ENCODE data around the gene SERPINA1.
"Not testable (repeated sequence)": the region's sequence is repeated elsewhere in the genome, so short reads cannot be mapped to it uniquely, and the experiment has no call there.

The SERPINA1 gene

DNA sequence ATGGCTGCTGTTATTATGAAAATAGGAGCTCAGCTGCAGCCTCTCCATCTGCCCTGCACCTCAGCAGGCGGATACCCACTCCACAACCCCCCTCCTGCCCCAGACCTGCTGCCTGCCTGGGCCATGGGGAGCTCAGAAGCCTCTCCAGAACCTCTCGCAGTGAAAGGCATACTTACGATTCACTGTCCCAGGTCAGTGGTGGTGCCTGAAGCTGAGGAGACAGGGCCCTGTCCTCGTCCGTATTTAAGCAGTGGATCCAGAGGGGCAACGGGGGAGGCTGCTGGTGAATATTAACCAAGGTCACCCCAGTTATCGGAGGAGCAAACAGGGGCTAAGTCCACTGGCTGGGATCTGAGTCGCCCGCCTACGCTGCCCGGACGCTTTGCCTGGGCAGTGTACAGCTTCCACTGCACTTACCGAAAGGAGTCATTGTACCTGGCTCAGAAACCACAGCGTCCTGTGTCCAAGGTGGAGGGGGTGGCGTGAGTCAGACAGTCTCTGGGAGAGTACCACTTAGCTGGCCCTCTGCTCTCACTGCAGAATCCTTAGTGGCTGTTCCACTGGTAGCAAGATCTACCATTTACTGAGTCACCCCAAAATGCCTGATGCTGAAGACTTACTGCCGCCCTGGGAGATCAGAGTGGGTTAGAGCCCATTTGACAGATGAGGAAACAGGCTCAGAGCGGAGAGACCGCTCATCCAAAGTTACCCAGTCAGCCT, at the start of gene SERPINA1:
Gene SERPINA1 (minus strand): TSS at position 219 of the 720 bp plus-strand sequence. CDS start 5,365 bp downstream, outside the sequence.
- no peak for DNase-seq

DNA sequence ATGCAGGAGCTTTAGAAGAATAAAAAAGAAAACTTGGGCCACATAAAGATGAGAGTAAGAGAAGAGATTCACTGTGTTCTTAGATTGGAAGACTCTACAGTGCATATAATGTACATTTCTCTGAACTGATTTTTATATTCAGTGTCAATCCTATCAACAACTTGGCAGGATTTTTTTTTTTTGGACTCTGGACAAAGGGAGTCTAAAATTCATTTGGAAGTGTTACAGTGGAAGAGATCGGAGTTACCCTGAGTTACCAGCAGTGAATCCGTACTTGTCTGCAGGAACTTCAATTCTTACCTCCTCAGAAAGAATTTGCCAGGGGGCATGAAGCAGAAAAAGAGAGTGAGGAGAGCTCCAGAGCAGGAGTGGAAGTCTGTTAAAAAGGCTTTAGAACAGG, 40.2 kb upstream of the SERPINA1 start:
- no peak for DNase-seq

DNA sequence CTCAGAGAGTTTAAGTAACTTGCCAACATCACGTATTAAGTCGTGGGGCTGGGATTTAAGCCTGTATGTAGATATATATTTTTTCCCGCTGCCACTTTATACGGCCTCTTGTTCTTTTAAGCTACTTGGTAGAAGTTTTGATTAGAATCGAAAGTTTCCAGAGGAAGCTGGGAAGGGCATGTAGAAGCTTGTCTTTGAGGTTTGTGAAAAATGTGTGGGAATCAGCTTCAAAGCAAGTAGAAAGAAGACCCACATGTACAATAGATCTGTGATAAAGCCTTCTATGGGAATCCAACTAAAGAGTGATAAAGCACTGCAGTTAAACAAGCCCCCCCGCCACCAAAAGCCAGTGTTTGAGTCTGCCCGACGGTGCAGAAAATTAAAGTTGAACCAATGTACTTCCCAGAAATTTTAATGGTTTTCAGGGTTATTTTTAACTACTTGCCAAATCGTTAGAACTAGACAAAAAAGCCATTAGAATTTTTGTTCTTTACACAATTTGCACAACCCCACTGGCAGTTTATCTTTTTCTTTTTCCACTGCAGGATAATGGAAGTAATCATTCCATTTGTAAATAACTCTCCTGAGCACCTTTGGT, 38.7 kb upstream of the SERPINA1 start:
- no peak for DNase-seq

DNA sequence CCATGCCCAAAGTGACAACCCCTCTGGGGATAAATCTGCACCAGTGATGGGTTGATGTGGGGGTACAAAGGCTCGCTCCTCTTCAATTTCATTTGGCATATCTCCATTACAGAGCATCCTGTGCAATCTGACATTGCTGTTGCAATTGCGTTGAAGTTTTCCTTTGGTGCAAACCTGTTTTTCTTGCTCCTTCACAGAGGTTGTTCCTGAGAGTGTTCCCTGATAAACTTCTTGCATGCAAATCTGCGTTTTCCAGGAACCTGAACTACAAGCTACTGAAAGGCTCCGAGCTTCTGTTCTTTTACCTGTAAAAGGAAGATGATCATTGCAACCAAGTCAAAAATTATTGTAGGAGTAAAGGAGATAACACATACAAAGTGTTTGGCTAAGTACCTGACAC, 38.1 kb upstream of the SERPINA1 start:
- DNase-seq = no peak

DNA sequence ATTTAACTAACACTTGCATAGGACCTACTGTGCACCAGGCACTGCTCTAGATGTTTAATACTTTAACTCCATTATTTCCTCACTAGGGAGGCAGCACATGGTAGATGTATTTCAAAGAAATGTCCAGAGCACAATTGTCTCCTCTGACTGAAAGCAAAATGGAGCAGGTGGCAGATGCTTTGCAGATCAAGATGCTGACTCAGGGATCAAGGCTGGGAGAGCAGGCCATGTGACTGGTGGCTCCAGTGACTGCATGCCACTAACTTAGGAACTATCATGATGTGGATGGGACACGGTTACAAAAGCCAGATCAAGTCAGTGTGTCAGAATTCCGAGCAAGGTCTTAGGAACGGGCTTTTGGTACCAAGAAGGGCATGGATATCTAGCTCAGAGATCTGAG, 36.0 kb upstream of the SERPINA1 start:
- DNase-seq = no peak

GRCh38 chr14:94423453-94424056, 35.2 kb upstream of the SERPINA1 start:
- DNase-seq = peak in 38 of 56 donors; percentile 3 to 80 (median 18)

DNA sequence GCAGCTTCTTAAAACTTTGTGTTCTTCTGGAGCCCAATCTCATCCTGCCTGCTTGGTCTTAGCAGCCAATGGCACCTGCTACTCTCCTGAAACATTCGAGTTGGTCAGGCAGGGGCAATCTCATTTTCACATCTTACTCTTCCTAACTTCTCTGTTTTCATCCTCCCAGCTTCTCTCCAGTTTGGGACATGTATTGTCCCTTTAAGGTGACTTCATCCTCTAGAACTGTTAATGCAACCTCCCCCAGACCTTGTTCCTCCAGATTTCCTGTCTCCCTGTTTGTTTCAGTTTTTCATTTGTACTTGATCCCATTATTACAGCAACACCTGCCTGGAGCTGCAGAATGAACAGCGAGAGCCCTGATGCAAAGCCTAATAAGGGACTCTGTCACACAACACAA, 32.9 kb upstream of the SERPINA1 start:
- no peak for DNase-seq

DNA sequence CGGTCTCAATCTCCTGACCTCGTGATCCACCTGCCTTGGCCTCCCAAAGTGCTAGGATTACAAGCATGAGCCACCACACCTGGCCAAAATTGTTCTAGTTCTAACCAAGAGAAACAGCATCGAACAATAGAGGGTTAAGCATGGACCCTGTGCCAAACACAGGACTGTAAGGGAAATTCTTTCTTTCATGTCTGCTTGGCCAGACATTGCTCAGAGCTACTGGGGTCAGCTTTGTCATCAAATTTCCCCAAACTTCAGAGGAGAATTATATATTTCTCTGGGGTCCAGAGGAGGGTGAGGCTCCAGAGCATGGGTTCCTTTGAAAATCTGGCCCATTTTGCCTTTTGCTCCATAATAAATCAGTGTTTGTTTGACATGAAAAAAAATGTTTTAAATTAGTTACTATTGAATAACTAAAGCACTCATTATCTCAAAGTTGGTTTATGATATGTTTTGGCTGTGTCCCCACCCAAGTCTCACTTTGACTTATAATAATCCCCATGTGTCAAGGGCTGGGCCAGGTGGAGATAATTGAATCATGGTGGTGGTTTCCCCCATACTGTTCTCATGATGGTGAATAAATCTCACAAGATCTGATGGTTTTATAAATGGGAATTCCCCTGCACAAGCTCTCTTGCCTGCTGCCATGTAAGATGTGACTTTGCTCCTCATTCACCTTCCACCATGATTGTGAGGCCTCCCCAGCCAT, 29.2 kb upstream of the SERPINA1 start:
- not testable (repeated sequence) for DNase-seq

GRCh38 chr14:94412671-94413638, 24.6 kb upstream of the SERPINA1 start:
- no peak for DNase-seq

DNA sequence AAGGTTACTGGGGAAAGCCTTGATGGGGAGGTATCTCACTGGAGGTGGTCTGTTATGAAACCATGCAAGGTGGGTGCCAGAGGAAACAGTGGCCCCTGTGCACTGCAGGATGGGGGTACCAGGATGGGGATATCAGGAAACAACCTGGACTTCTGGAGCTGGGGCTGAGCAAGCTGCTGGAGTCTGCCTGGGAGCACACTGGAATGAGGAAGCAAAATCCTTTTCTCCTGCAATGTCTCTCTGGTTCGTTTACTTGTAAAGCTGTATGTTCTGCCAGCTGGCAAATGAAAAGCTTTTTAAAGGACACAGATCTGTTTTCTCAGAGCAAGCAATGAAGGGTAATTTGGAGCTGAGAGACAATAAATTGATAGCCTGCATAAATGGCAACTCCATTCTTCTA, 23.2 kb upstream of the SERPINA1 start:
- no peak for DNase-seq

GRCh38 chr14:94409430-94409829, 21.0 kb upstream of the SERPINA1 start:
- not testable (repeated sequence) for DNase-seq

DNA sequence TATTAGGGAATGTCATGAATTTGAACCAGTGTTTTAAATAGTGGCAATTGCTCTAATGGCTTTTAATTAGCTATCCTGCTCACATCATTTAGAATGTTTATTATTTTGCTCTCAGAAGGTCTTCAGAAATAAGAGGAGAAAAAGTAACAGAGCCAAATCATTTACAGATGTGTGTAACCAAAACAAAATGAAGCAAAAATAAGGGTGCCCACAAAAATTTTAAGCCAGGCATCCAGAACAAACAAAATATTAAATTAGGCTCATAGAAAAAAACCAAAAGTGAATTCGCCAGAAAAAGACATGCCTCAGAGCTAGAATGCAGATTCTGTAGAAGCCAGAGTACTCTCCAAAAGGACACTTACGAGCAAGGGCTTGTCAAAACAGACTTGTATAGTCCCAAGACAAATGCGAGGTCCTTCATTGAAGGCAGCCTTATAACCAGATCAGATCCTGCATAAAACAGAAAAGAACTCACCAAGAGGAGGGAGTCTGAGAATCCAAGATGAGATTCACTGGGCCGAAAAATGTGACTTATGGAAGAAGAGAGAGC, 20.2 kb upstream of the SERPINA1 start:
- DNase-seq = no peak

DNA sequence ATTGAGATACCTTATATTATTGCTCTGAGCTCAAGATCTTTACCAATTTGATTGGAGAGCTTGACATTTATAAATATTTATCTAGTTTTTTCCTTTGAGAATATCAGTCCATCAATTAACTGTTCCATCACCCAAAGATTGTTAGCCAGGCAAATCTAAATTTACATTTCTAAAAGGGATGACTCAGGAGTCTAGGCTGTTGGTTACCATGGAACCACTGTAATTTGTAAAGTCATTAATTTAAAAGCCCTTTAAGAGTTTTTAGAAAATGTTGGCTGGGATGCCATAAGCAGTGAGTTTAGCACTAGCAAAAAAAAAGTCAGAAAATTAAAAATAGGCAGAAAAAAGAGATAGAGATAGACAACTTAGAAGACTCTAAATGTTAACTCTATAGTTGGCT, 19.5 kb upstream of the SERPINA1 start:
- DNase-seq = no peak

DNA sequence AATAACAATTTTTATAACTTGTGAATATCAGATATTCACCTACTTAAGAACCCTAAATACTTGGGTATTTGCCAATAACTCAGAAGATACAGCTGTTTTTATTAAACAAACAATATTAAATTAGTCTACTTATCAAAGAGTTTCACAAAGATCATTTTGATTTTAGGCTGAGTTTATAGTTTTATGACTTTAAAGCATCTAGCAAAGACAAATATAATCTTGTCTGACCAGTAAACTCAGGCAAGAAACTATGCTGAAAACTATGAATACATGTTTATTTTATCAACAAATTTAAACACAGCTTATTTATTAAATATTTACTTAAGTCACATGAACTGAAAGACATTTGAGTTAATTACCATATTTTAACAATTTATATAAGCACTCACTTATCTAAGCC, 18.5 kb upstream of the SERPINA1 start:
- no peak for DNase-seq

- no peak for DNase-seq
These were observed 17.1 kb upstream of the SERPINA1 start for GRCh38 chr14:94405486-94405885.

- no peak for DNase-seq
These were observed 16.2 kb upstream of the SERPINA1 start for GRCh38 chr14:94404561-94404960.

- no peak for DNase-seq
These were observed 15.0 kb upstream of the SERPINA1 start for GRCh38 chr14:94403312-94403932.

DNA sequence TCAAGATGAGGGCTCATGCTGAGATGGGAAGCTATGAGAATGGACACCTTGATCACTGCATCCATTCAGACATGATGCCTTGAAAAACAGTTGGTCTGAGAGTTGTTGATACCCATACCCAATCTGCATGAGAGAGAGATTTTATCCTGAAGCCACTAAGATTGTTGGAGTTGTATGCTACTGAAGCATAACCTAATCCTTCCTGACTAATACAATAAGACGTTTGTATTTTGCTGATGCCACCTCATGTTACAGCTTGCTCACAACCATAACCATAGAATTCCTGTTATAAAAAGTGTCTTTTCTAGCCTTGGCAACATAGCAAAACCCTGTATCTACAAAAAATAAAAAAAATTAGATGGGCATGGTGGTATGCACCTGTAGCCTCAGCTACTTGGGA, 12.7 kb upstream of the SERPINA1 start:
- DNase-seq = no peak

DNA sequence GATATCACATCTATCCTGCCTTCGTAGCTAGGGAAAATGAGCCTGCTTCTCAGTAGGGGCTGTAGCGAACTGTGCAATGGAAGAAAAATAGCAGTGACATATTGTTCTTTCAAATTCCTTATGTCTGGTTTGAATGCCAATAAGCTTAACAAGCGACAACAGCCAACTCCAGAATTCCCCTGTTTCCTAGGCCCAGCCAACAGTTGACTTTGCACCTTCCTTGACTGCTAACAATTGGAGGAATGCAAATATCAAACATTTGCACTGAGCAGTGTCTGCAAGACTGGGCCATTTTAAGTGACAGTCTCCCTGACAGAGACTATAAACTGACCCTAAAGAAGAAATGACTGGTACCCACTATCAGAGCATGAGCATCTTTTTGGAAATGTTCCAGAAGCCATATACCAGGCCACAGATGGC, 12.0 kb upstream of the SERPINA1 start:
- no peak for DNase-seq

DNA sequence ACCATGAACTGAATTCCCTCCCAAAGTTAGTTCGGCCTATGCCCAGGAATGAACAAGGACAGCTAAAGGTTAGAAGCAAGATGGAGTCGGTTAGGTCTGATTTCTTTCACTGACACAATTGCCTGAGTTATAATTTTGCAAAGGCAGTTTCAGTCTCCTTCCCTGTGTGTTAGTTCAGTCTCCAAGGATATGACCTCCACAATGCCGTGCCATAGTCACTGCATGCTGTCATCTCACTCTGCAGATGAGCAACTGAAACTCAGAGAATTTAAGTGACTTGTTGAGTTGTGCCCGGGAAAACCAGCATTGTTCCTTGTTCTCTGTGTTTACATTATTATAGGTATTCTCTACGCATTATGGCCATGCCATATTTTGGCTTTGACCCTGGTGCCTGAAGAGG, 10.1 kb upstream of the SERPINA1 start:
- no peak for DNase-seq
